K562 (cell line): ENCODE results near the gene NAA10. TPM values are rescaled to one million over a fixed set of nuclear protein-coding genes. Genes with fewer than 3 reads are reported as not detected.

ENCODE experiments used
- ATAC-seq: fragments of 200-7000 bp; cut with Tn5 transposase; 3 replicates; pipeline ENCODE4 v1.9.1; 2020; ENCODE audit warnings: moderate library complexity
- BruUV-seq: library from RNA; stranded (reverse); fragments of 400-500 nt; replicated peaks from 2 replicates; lab custom pipeline; 2021; lab: Mats Ljungman, UMichigan
- CTCF ChIA-PET: fragments of 300-600 bp; formaldehyde crosslinking; extraction: SDS; loops from one replicate; lab custom pipeline; 2021; ENCODE audit warnings: low intra/inter-chr PET ratio; lab: Yijun Ruan, JAX
- POLR2A ChIA-PET: fragments of 300-600, 350-650 bp; sonication (Branson Sonifier 250); formaldehyde crosslinking; extraction: SDS; loops from one replicate; lab custom pipeline; 2021; ENCODE audit warnings: antibody characterized with exemption, inconsistent platforms; lab: Yijun Ruan, JAX
- DNase-seq, 4 experiments: peaks; one replicate each; pipeline versions ENCODE4 v3.0.0 to v3.0.0-alpha.2; 2011 to 2018; ENCODE audit warnings: low spot score in 3 of 4, mixed read lengths in 3 of 4; ENCODE audit errors: extremely low read depth in 1 of 4
- FAIRE-seq: peaks from 2 replicates; lab custom pipeline; 2011; peaks lifted over from hg19 to GRCh38; lab: Jason Lieb, UNC
- H2AFZ ChIP-seq: 2 replicates; pipeline ENCODE4 v1.6.0; 2011; ENCODE audit warnings: low read depth, low read length, control low read depth, inconsistent platforms
- H3K27ac ChIP-seq: fragments of 200-600 bp; 3 replicates; pipeline ENCODE4 v1.8.0; 2011; ENCODE audit warnings: low read depth, mild to moderate bottlenecking, control low read depth, inconsistent platforms, low read length, moderate library complexity, mixed read lengths; ENCODE audit errors: extremely low read depth
- H3K27me3 ChIP-seq, 2 experiments: fragments of 300-600 bp in 1 of 2; 2 replicates in 1 of 2; 3 replicates in 1 of 2; pipeline versions ENCODE4 v1.6.0 to v1.8.0; 2011; ENCODE audit warnings: inconsistent platforms in 2 of 2, low read length in 2 of 2, mild to moderate bottlenecking in 1 of 2, mixed read lengths in 1 of 2, moderate library complexity in 1 of 2; ENCODE audit not compliant: control insufficient read depth in 2 of 2, insufficient read depth in 2 of 2
- H3K36me3 ChIP-seq: fragments of 300-600 bp; 3 replicates; pipeline ENCODE4 v1.8.0; 2011; ENCODE audit warnings: mild to moderate bottlenecking, low read length, inconsistent platforms; ENCODE audit not compliant: control insufficient read depth, insufficient read depth
- H3K4me1 ChIP-seq, 2 experiments: fragments of 200-600 bp in 1 of 2; replicated peaks in 1 of 2; 2 replicates in 1 of 2; 3 replicates in 1 of 2; pipeline versions ENCODE4 v1.5.1 to v1.8.0; 2011; ENCODE audit warnings: inconsistent platforms in 2 of 2, low read length in 2 of 2, mild to moderate bottlenecking in 1 of 2, mixed read lengths in 1 of 2, moderate library complexity in 1 of 2; ENCODE audit not compliant: control insufficient read depth in 2 of 2, insufficient read depth in 2 of 2
- H3K4me2 ChIP-seq: 2 replicates; pipeline ENCODE4 v1.6.1; 2011; ENCODE audit warnings: low read length, control low read depth, inconsistent platforms, mixed read lengths; ENCODE audit not compliant: insufficient read depth
- H3K4me3 ChIP-seq: fragments of 200-600 bp; sonication (generic), shearing (Covaris generic); 2 replicates; pipeline ENCODE4 v1.5.1; 2016; ENCODE audit warnings: control low read depth, inconsistent platforms
- H3K79me2 ChIP-seq: fragments of 200-600 bp; 3 replicates; pipeline ENCODE4 v1.8.0; 2011; ENCODE audit warnings: low read length, inconsistent platforms; ENCODE audit not compliant: control insufficient read depth, insufficient read depth
- H3K9ac ChIP-seq, 2 experiments: 2 replicates each; pipeline versions ENCODE4 v1.6.0 to v1.6.1; 2011; ENCODE audit warnings: low read depth in 2 of 2, low read length in 2 of 2, control low read depth in 1 of 2, inconsistent platforms in 1 of 2, mild to moderate bottlenecking in 1 of 2, mixed read lengths in 1 of 2; ENCODE audit not compliant: insufficient read depth in 1 of 2
- H3K9me1 ChIP-seq: one replicate; pipeline ENCODE4 v1.6.0; 2011; ENCODE audit warnings: inconsistent platforms, mild to moderate bottlenecking, low read length, moderate library complexity; ENCODE audit not compliant: control insufficient read depth, insufficient read depth
- H3K9me3 ChIP-seq: replicated peaks from 2 replicates; pipeline ENCODE4 v1.5.1; 2011; ENCODE audit warnings: low read depth, low read length, inconsistent platforms; ENCODE audit not compliant: control insufficient read depth, insufficient read depth
- H4K20me1 ChIP-seq: replicated peaks from 2 replicates; pipeline ENCODE4 v1.6.1; 2011; ENCODE audit warnings: low read length, inconsistent platforms, mixed read lengths; ENCODE audit not compliant: control insufficient read depth, insufficient read depth
- ADNP ChIP-seq: fragments of 200-800 bp; sonication (Bioruptor generic); IDR thresholded peaks from 2 replicates; pipeline ENCODE4 v1.6.1; 2016; ENCODE audit warnings: missing genetic modification characterization, missing compliant biosample characterization
- BRF2 ChIP-seq: IDR thresholded peaks from 3 replicates; pipeline ENCODE4 v1.6.1; 2011; ENCODE audit warnings: borderline replicate concordance, mild to moderate bottlenecking; ENCODE audit not compliant: insufficient read length, insufficient read depth
- DIDO1 ChIP-seq: fragments of 450-650 bp; IDR thresholded peaks from 2 replicates; pipeline ENCODE4 v1.6.1; 2016; ENCODE audit warnings: low read depth, missing biosample characterization, missing genetic modification characterization
- JUND ChIP-seq, 2 experiments: IDR thresholded peaks; 2 replicates in 1 of 2; 3 replicates in 1 of 2; pipeline ENCODE4 v1.6.1; 2011; ENCODE audit warnings: borderline replicate concordance in 2 of 2, low read depth in 2 of 2, low read length in 2 of 2, improper control_type of control experiment in 1 of 2, missing biosample characterization in 1 of 2, missing genetic modification characterization in 1 of 2, missing genetic modification reagents in 1 of 2
- NCOA6 ChIP-seq: fragments of 450-650 bp; IDR thresholded peaks from 2 replicates; pipeline ENCODE4 v1.6.1; 2017; ENCODE audit warnings: mild to moderate bottlenecking
- POLR2AphosphoS2 ChIP-seq: IDR thresholded peaks from 2 replicates; pipeline ENCODE4 v1.6.1; 2012; ENCODE audit warnings: low read length, improper control_type of control experiment
- PURB ChIP-seq: sonication (generic); formaldehyde crosslinking; IDR thresholded peaks from 2 replicates; pipeline ENCODE4 v1.9.0; 2021; ENCODE audit warnings: low read depth, mild to moderate bottlenecking, missing genetic modification reagents
- TBL1XR1 ChIP-seq, 2 experiments: IDR thresholded peaks; 2 replicates each; pipeline ENCODE4 v1.6.1; 2012; ENCODE audit warnings: improper control_type of control experiment in 2 of 2, low read length in 2 of 2, mild to moderate bottlenecking in 1 of 2
- TRIM25 ChIP-seq: fragments of 450-650 bp; IDR thresholded peaks from 2 replicates; pipeline ENCODE4 v1.7.0; 2016; ENCODE audit warnings: borderline replicate concordance
- U2AF1 ChIP-seq: fragments of 200-400 bp; formaldehyde crosslinking; optimal IDR thresholded peaks from 2 replicates; pipeline ENCODE3; 2017; ENCODE audit warnings: mild to moderate bottlenecking, low read depth, low read length, moderate library complexity
- ZBTB7A ChIP-seq: IDR thresholded peaks from 2 replicates; pipeline ENCODE4 v1.6.1; 2011; ENCODE audit warnings: low read depth, mild to moderate bottlenecking, low read length, moderate library complexity, borderline replicate concordance; ENCODE audit not compliant: control insufficient read depth
- ZNF12 ChIP-seq: sonication (generic); formaldehyde crosslinking; IDR thresholded peaks from 2 replicates; pipeline ENCODE4 v1.4.0; 2020; ENCODE audit warnings: mild to moderate bottlenecking, missing genetic modification reagents
- ZNF133 ChIP-seq: fragments of 250-450 bp; sonication (Bioruptor Pico); IDR thresholded peaks from 2 replicates; pipeline ENCODE4 v1.4.0; 2020; ENCODE audit warnings: mild to moderate bottlenecking
- ZNF408 ChIP-seq: fragments of 250-450 bp; sonication (Bioruptor Pico); IDR thresholded peaks from 2 replicates; pipeline ENCODE4 v1.4.0; 2020; ENCODE audit warnings: low read depth, mild to moderate bottlenecking, moderate library complexity
- ZNF57 ChIP-seq: fragments of 450-650 bp; formaldehyde crosslinking; IDR thresholded peaks from 2 replicates; pipeline ENCODE4 v1.4.0; 2020; ENCODE audit warnings: mild to moderate bottlenecking, moderate library complexity
- WGBS: fragments of 100-300 bp; shearing (Covaris generic); methylation state at CpG from one replicate; pipeline ENCODE4 v1.1.6; 2016; ENCODE audit warnings: low coverage, mixed read lengths; ENCODE audit not compliant: insufficient coverage; ENCODE audit errors: missing lambda C conversion rate; 5-methylcytosine and 5-hydroxymethylcytosine counted together
- in situ Hi-C: fragments of 300-500 bp; cut with MboI; formaldehyde crosslinking; loops from 4 replicates; pipeline ENCODE4 v1.15.0; 2018; ENCODE audit warnings: inconsistent platforms, mixed read lengths
- intact Hi-C: fragments of 100-400 bp; cut with micrococcal nuclease; formaldehyde crosslinking; loops from 2 replicates; pipeline ENCODE4 v1.14.2; 2022
- polyA plus RNA-seq, 8 experiments: library from polyadenylated mRNA; depleted of rRNA in 4 of 8; stranded (reverse) in 5 of 8; unstranded in 3 of 8; fragments of >200 nt; fragmentation: Nextera tagmentation in 2 of 8; fragmentation: Illumina TruSeq in 1 of 8; extraction: Ambion mirVana in 2 of 8; extraction: Trizol in 1 of 8; gene quantifications; 2 replicates each; pipeline versions ENCODE4 v1.2.1 to v1.2.3, GENCODE V29; 2011 to 2014; ENCODE audit warnings: inconsistent platforms in 1 of 8, missing spikeins in 1 of 8
- total RNA-seq, 7 experiments: library from RNA; depleted of rRNA in 6 of 7; stranded (reverse); fragments of >200 nt in 6 of 7; fragmentation: Illumina TruSeq in 2 of 7; extraction: Trizol in 2 of 7; gene quantifications; 2 replicates each; pipeline versions ENCODE4 v1.2.1 to v1.2.3, GENCODE V29; 2011 to 2021; ENCODE audit warnings: low replicate concordance in 1 of 7

Gene NAA10
- total and polyA plus RNA-seq, 9 of the 15 experiments (the other 6 are each of a cell fraction or from before 2014, with no cell fraction given) = 11.1 to 250 (median 134) TPM

- FAIRE-seq = no peak
Measured at GRCh38 chrX:153983321-153983801, 48.5 kb upstream of the NAA10 start.

More at GRCh38 chrX:153983321-153983801, 48.5 kb upstream of the NAA10 start:
- H3K4me1 ChIP-seq = peaks cover 13 to 44% of the 10 kb centered on the region in 2 experiments
- CTCF ChIA-PET = no interaction called here
- H3K9me3 ChIP-seq = no peaks in the 10 kb centered on the region
- WGBS = 67% methylated on average over 5 of the region's 12 CpGs
- no TSS peak for BruUV-seq
- no peak for TF ChIP-seq DIDO1
- no peak for TF ChIP-seq BRF2
- no peak for TF ChIP-seq ZBTB7A
- TF ChIP-seq ZNF12 (CRISPR knock-in tag) = no peak
- no peak for TF ChIP-seq JUND (IDR thresholded peaks at IDR 0.05; ENCODE audit: borderline replicate concordance, low read depth, low read length)
- TF ChIP-seq JUND (tag; IDR thresholded peaks at IDR 0.05; ENCODE audit: borderline replicate concordance, low read depth, low read length) = no peak
- TF ChIP-seq ZNF57 (CRISPR knock-in tag) = no peak
- no peak for TF ChIP-seq ZNF408 (CRISPR knock-in tag)
- TF ChIP-seq ADNP = no peak
- no peak for TF ChIP-seq ZNF133 (CRISPR knock-in tag)
- no peak for TF ChIP-seq TRIM25
- TF ChIP-seq POLR2AphosphoS2 = no peak
- TF ChIP-seq PURB (CRISPR knock-in tag) = no peak
- no peak for TF ChIP-seq NCOA6
- no peak for TF ChIP-seq U2AF1
- TF ChIP-seq TBL1XR1 (IDR thresholded peaks at IDR 0.05; ENCODE audit: low read length in 2 of 2) = no peak
- TF ChIP-seq, all 486 proteins: peak for 0
- no peaks in the 10 kb centered on the region for H3K27me3 ChIP-seq
- ATAC-seq (no peak), DNase-seq (no peak)
- no peak overlapping the region for H3K4me2 ChIP-seq
- intact Hi-C loops (no loop called here), in situ Hi-C loops (no loop called here)
- H2AFZ ChIP-seq = no peak overlapping the region
- H3K27ac ChIP-seq = no peak overlapping the region
- peak overlapping the region in 1 of 2 experiments; percentile 65; a peak in 2 of 4 replicates for H3K9ac ChIP-seq
- no peaks in the 10 kb centered on the region for H3K36me3 ChIP-seq
- no peaks in the 10 kb centered on the region for H3K79me2 ChIP-seq
- no peak overlapping the region for H3K4me3 ChIP-seq
- peaks cover 3% of the 10 kb centered on the region for H3K9me1 ChIP-seq
- no peaks in the 10 kb centered on the region for H4K20me1 ChIP-seq
- POLR2A ChIA-PET = no interaction called here
